ENCODE data around the gene ALPK1. TPM values are rescaled to one million over a fixed set of nuclear protein-coding genes. Genes with fewer than 3 reads are reported as not detected.

ALPK1 gene
- total RNA-seq, 1 donor from 2014 or later: 4.1 TPM

DNA sequence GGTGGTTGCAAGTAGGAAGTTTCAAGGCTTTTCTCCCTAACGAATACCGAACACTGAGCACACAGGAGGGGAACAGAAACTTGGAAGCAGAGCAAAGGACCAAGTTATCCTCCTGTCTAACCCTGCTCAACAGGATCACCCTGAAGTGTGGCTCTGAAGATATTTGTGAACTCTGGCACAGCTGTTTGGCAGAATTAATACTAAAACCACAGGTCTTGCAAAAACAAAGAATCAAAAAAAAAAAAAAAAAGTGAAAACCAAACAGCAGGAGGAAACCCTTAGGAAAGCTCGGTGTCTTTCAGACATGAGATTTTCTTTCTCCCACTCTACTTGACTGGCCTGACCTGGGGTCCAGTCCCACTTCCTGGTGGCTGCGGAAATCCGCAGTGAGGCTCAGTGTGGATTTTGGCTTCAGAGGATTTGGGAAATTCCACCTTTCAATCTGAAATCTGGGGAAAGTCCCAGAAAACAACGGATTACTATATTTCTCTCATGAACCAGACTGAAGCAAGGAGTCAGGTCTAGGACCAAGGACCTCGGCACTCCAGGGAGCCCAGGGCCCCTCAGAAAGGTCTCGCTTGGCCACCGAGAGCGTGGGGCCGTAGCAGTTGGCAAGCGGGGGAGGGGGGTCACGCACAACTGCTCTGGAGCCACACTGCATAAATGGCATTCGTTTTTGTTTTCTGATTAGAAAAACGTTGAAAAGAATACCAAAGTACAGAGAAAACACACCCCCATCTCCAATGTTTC lies 12.3 kb upstream of the ALPK1 start:
- DNase-seq (ENCODE audit: low spot score): no peak

DNA sequence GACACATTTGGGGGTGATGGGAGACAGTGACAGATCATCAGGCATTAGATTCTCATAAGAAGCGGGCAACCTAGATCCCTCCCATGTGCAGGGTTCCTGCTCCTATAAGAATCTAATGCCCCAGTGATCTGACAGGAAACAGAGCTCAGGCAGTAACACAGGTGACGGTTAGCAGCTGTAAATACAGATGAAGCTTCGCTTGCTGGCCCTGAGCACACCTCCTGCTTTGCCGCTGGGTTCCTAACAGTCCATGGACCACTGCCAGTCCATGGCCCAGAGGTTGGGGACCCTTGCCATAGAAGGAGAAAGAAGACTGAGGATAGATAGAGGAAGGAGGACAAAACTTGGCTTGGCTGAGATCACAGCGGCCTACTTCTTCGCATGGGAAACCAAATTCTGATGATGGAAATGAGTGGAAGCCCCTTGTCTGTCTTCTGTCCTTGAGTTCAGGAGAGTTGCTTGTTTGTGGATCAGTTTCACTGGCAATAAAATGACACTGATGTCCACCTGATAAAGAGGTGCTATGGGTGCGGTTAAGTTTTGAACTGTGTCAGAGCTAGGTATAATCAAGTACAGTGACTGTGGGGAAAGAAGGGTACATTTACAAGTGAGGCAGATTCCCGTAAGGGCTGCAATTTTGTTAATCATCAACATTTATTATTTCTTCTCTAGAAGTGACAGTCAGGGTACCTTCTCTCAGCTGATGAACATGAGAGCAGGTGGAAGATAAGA lies 9.7 kb upstream of the ALPK1 start:
- TF ChIP-seq CTCF (IDR thresholded peaks at IDR 0.05; ENCODE audit: unreplicated experiment): no peak
- Mint-ChIP-seq H3K27ac (ENCODE audit: unreplicated experiment) (no peak overlapping the region), H3K9me3 (ENCODE audit: unreplicated experiment) (no peaks in the 10 kb centered on the region), H3K4me1 (ENCODE audit: unreplicated experiment) (peaks cover 10% of the 10 kb centered on the region), H3K4me3 (ENCODE audit: unreplicated experiment) (no peak overlapping the region), H3K36me3 (ENCODE audit: low read depth, unreplicated experiment) (peaks cover 7% of the 10 kb centered on the region), H3K27me3 (ENCODE audit: unreplicated experiment) (peaks cover 5% of the 10 kb centered on the region)
- DNase-seq (ENCODE audit: low spot score): no peak

More for the DNA sequence above, 12.3 kb upstream of the ALPK1 start:
- Mint-ChIP-seq H3K9me3 (ENCODE audit: unreplicated experiment) (no peaks in the 10 kb centered on the region), H3K27ac (ENCODE audit: unreplicated experiment) (peak overlapping the region; percentile 74), H3K4me1 (ENCODE audit: unreplicated experiment) (peaks cover 10% of the 10 kb centered on the region), H3K27me3 (ENCODE audit: unreplicated experiment) (peaks cover 3% of the 10 kb centered on the region), H3K36me3 (ENCODE audit: low read depth, unreplicated experiment) (peaks cover 20% of the 10 kb centered on the region), H3K4me3 (ENCODE audit: unreplicated experiment) (peak overlapping the region; percentile 93)
- TF ChIP-seq CTCF (IDR thresholded peaks at IDR 0.05; ENCODE audit: unreplicated experiment): no peak

- DNase-seq (ENCODE audit: low spot score): no peak
- peaks cover 7% of the 10 kb centered on the region for H3K4me1 Mint-ChIP-seq (ENCODE audit: unreplicated experiment)
- no peak for TF ChIP-seq CTCF (IDR thresholded peaks at IDR 0.05; ENCODE audit: unreplicated experiment)
- H3K27ac Mint-ChIP-seq (ENCODE audit: unreplicated experiment): no peak overlapping the region
- no peak overlapping the region for H3K4me3 Mint-ChIP-seq (ENCODE audit: unreplicated experiment)
- peaks cover 5% of the 10 kb centered on the region for H3K36me3 Mint-ChIP-seq (ENCODE audit: low read depth, unreplicated experiment)
- H3K27me3 Mint-ChIP-seq (ENCODE audit: unreplicated experiment): peaks cover 7% of the 10 kb centered on the region
- no peaks in the 10 kb centered on the region for H3K9me3 Mint-ChIP-seq (ENCODE audit: unreplicated experiment)
These were observed 8.7 kb upstream of the ALPK1 start for GRCh38 chr4:112288455-112288854.

- H3K36me3 Mint-ChIP-seq (ENCODE audit: low read depth, unreplicated experiment): peaks cover 5% of the 10 kb centered on the region
- no peaks in the 10 kb centered on the region for H3K9me3 Mint-ChIP-seq (ENCODE audit: unreplicated experiment)
- no peak for DNase-seq (ENCODE audit: low spot score)
- no peak for TF ChIP-seq CTCF (IDR thresholded peaks at IDR 0.05; ENCODE audit: unreplicated experiment)
- peaks cover 5% of the 10 kb centered on the region for H3K4me1 Mint-ChIP-seq (ENCODE audit: unreplicated experiment)
- H3K27ac Mint-ChIP-seq (ENCODE audit: unreplicated experiment): no peak overlapping the region
- H3K4me3 Mint-ChIP-seq (ENCODE audit: unreplicated experiment): no peak overlapping the region
- peaks cover 7% of the 10 kb centered on the region for H3K27me3 Mint-ChIP-seq (ENCODE audit: unreplicated experiment)
These were observed 7.5 kb upstream of the ALPK1 start for GRCh38 chr4:112289407-112290253.
